Cardiac septum (tissue), 1 donor: ENCODE results near the gene ERN2. TPM values are rescaled to one million over a fixed set of nuclear protein-coding genes. Genes with fewer than 3 reads are reported as not detected.
"Not testable (repeated sequence)": the region's sequence is repeated elsewhere in the genome, so short reads cannot be mapped to it uniquely, and the experiment has no call there.

Source experiments
- DNase-seq: peaks from one replicate; pipeline ENCODE4 v3.0.0-alpha.2; 2020; ENCODE audit warnings: low spot score
- intact Hi-C: fragments of 100-400 bp; cut with DNase I; formaldehyde crosslinking; loops from one replicate; pipeline ENCODE4 v1.14.0; 2022
- total RNA-seq: library from RNA; stranded (reverse); fragmentation: NEBNext Ultra II Directional; extraction: Animal tissue kit (Norgen Biotek cat#: 25700); gene quantifications from one replicate; pipeline ENCODE4 v1.2.1, GENCODE V29; 2021
- donor health status: DM: no; HTN: no; CAD: no.

ERN2 gene
- total RNA-seq, 1 donor from 2014 or later = not detected

- no peak for DNase-seq
- intact Hi-C loops = no loop called here
These were observed 11.2 kb upstream of the ERN2 start for GRCh38 chr16:23724096-23724784.

DNA sequence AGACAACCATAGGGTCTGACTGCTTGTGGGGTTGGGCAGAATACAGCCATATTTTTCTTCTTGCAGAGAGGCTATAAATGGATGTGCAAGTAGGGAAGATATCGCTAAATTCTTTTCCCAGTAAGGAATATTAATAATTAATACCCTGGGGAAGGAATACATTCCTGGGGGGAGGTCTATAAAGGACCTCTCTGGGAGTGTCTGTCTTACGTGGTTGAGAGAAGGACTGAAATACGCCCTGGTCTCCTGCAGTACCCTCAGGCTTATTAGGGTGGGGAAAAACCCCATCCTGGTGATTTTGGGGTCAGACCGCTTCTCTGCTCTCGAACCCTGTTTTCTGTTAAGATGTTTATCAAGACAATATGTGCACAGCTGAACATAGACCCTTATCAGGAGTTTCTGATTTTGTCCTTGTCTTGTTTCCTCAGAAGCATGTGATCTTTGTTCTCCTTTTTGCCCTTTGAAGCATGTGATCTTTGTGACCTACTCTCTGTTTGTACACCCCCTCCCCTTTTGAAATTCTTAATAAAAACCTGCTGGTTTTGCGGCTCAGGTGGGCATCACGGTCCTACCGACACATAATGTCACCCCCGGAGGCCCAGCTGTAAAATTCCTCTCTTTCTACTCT lies 9.7 kb upstream of the ERN2 start:
- DNase-seq, intact Hi-C loops: not testable (repeated sequence)

DNA sequence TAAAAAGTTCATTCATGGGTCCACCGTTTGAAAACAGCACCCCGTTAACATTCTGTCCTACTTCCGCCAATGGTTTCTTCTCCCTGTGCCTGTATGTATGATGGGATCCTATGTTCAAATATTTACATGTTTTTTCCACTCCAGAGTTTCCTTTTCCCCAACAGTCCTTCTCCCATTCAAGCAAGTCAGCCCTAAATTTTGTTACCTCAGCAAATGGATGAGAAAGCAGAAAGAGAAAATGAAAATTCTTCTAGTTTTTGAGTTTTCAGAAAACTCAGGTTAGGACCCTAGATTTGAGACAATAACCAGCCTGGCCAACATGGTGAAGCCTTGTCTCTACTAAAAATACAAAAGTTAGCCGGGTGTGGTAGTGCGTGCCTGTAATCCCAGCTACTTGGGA lies 3.5 kb upstream of the ERN2 start:
- intact Hi-C loops = no loop called here
- no peak for DNase-seq

- intact Hi-C loops = no loop called here
- peak; percentile 26 for DNase-seq
These were observed 1.2 kb downstream of the ERN2 start for GRCh38 chr16:23711785-23712184.

DNA sequence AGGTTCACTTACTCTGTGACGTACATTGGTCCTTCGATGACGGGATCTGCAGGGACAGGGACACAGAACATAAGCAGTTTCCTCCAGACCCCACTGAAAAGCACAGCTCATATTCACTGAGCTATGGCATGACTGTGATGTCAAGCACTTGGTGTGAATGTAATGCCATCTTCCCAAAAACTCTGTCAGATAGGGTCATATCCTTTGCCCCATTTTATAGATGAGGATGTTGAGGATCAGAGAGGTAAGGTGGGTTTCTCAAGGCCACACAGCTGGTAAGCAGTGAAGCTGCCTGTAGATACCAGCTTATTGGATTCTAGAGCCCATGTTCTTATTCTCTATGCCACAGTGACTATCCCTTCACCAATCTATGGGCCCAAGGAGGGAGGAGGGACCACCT lies 2.5 kb downstream of the ERN2 start:
- no peak for DNase-seq
- intact Hi-C loops = no loop called here

DNA sequence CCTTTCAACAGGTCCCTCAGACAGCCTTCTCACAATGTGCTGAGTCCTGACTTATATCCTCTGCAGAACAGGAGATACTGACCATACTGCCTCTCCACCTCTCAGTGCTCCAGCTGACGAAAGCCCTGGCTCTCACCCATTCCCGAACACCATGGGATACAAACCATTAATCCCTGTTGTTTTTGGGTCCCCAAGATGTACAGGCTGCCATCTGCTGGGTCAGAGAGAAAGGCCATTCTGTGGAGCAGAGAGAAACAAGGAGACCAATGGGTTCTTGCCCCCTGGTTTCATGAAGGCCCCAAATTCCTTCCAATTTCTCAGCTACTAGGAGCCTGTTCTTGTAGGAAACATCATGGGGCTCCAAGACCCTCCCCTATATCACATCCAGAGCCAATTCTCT lies 3.0 kb downstream of the ERN2 start:
- intact Hi-C loops = no loop called here
- DNase-seq = no peak

DNA sequence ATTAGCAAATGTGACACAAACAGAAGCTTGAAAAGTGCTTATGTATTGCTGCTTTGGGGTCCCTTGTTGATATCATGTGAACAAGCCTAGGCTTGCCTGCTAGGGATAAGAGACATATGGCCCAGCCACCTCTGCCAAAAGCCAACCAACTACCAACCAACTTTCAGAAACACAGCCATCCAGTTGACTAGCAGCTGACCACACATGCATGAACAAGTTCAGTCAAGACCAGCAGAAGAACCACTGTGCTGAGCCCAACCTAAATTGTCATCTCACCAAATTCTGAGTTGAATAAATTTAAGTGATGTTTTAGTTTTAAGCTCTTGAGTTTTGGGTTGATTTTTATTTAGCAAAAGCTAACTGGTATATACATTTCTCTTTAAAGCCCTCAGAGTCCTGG lies 3.5 kb downstream of the ERN2 start:
- intact Hi-C loops = no loop called here
- no peak for DNase-seq

GRCh38 chr16:23706439-23706838 lies 6.6 kb downstream of the ERN2 start:
- intact Hi-C loops = no loop called here
- DNase-seq = no peak

- intact Hi-C loops = no loop called here
- no peak for DNase-seq
These were observed 7.5 kb downstream of the ERN2 start for GRCh38 chr16:23705517-23705902.

GRCh38 chr16:23704772-23705516 lies 8.1 kb downstream of the ERN2 start:
- intact Hi-C loops = no loop called here

DNA sequence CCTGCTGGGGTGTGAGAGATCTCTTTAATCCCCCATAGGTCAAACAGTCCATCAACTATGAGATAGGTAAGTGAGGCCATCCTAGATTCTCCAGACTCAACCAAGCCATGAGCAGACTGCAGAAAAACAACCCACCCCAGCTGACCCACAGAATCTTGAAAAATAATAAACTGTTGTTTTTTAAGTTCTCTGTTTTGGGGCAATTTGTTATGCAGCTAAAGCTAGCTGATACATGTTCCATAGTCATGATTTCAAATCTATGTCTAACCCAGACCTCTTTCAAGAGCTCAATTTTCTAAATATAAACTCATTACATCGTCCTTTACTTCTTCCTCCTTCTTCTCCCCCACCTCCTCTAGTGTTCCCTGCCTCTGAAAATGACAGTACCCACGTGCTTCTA lies 10.1 kb downstream of the ERN2 start:
- intact Hi-C loops = no loop called here
- no peak for DNase-seq

More at GRCh38 chr16:23704772-23705516, 8.1 kb downstream of the ERN2 start:
- DNase-seq = no peak

DNA sequence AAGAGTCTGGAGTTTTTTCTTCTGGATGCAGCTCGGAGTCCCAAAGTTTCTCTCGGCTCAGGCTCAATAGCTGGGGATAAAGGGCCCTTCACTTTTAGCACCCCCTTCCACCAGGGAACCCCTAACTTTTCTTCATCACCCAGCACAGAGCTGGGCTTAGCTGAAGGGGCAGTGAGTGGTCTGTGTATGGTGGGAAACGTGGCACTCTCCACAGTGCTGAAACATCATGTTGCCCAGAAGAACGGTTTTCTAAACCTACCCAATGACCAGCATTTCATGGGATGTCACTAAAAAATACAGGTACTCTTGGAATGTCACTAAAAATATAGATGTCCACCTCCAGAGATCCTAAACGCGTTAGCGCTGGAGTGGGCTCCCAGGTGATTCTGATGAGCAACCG lies 12.0 kb downstream of the ERN2 start:
- no peak for DNase-seq
- intact Hi-C loops = no loop called here

DNA sequence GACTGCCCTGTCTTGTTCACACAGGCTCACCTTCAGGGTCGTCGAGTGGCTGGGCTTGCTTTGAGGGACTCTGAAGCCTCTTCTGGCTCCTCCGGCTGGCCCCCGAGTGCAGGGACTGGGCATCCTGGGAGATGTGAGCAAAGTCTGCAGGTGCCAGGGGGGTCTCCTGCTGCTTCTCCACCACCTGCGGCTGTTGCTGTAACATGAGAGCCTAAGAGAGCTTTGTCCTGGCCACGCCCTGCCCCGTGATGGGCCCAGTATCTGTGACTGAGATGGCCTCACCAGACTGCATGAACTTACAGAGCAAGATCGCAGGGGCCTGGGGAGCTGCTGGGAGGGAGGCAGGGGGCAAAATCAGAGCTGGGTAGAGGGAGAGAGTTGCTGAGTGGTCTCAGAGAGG lies 12.5 kb downstream of the ERN2 start:
- intact Hi-C loops = no loop called here
- no peak for DNase-seq

DNA sequence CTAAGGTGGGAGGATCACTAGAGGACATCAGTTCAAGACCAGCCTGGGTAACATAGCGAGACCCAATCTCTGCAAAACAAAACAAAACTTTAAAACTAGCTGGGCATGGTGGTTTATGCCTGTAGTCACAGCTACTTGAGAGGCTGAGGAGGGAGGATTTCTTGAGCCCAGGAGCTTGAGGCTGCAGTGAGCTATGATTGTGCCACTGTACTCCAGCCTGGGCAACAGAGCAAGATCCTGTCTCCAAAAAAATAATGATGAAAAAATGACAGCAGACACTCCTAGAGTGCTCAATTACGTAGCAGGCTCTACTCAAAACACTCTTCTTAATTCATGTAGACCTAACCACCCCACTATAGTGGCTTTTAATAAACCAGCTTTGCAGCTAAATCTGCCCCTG lies 12.9 kb downstream of the ERN2 start:
- intact Hi-C loops = no loop called here
- DNase-seq = no peak

- intact Hi-C loops = no loop called here
- DNase-seq = no peak
These were observed 13.9 kb downstream of the ERN2 start for GRCh38 chr16:23699100-23699499.

DNA sequence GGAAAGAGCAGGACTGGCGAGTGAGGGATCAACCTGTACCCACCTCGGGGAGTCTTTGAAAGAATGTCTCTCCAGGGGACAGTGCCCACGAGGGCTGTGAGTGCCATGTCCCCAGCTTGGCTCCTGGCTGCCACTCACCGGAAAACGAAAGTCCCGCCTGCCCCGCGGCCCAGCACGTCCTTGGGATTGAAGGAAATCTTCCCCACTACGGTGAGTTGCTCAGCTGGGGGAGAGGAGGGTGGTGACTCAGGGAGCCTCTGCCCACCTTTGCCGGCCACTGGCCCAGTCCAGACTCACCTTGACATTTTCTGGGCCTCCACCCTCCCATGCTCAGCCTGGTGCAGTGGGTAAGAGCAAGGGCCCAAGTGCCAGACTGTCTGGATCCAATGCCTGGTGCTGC lies 17.3 kb downstream of the ERN2 start:
- intact Hi-C loops = no loop called here
- DNase-seq = no peak

- intact Hi-C loops = no loop called here
- DNase-seq = no peak
These were observed 18.2 kb downstream of the ERN2 start for GRCh38 chr16:23694644-23695373.

- intact Hi-C loops = no loop called here
- DNase-seq = no peak
These were observed 18.8 kb downstream of the ERN2 start for GRCh38 chr16:23694265-23694643.

DNA sequence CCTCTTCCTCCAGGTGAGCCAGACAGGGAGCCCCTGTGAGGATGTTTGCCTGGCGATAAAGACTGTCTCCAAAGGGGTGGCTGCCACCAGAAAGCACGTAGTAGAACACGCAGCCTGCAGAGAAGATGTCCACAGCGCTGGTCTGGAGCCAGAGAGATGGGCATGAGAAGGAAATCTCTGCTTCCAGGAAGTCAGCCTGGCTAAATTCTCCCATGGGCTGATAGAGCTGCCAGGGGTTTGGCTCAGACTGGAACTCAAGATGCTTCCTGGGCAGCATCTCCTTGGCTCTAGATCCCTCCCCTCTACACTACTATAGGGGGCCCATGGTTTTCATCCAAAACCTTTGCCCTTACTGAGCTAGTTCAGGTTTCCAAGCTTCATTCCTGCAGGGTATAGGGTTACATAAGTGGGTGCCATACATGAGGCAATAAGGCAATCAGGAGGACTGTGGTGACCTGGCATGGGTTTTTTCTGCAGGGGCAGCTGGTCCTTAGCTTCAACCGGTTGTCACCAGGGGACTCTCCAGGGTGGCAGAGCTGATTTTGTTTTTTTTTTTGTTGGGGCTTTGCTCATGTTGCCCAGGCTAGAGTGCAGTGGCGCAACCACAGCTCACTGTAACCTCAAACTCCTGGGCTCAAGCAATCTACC lies 20.7 kb downstream of the ERN2 start:
- intact Hi-C loops = no loop called here
- no peak for DNase-seq
